A673 (cell line): ENCODE results near the gene ARPC1A.

ENCODE experiments used
- CTCF ChIP-seq: fragments of 300-800, 200-600 bp; sonication (generic); conservative IDR thresholded peaks from 2 replicates; pipeline ENCODE4 v1.5.1; 2017; ENCODE audit warnings: low read depth, mild to moderate bottlenecking, antibody characterized with exemption, low read length, moderate library complexity, mixed read lengths
- EZH2 ChIP-seq: fragments of 200-600 bp; sonication (generic); IDR thresholded peaks from 2 replicates; pipeline ENCODE4 v1.6.1; 2017; ENCODE audit warnings: borderline replicate concordance, low read depth, mild to moderate bottlenecking, mixed read lengths, antibody characterized with exemption, low read length; ENCODE audit not compliant: poor library complexity, severe bottlenecking

GRCh38 chr7:99390941-99391602 lies 65.4 kb downstream of the ARPC1A start:
- no peak for TF ChIP-seq CTCF
- no peak for TF ChIP-seq EZH2
